CD4-positive, alpha-beta T cell treated with Interleukin-1 beta for 1 hour (primary cell): ENCODE results near the gene UBE2J1.

Experiments
- DNase-seq, 2 donors: peaks; one replicate each; pipeline ENCODE4 v3.0.0-alpha.2; 2020 to 2022

Gene UBE2J1

GRCh38 chr6:89286516-89286915 lies 66.0 kb downstream of the UBE2J1 start:
- DNase-seq: no peak

- DNase-seq: no peak
These were observed 67.4 kb downstream of the UBE2J1 start for GRCh38 chr6:89284963-89285735.

GRCh38 chr6:89284081-89284480 lies 68.4 kb downstream of the UBE2J1 start:
- DNase-seq: no peak

- no peak for DNase-seq
These were observed 69.8 kb downstream of the UBE2J1 start for GRCh38 chr6:89282749-89283148.

GRCh38 chr6:89281779-89282246 lies 70.7 kb downstream of the UBE2J1 start:
- peak; percentile 50 to 51 for DNase-seq

- no peak for DNase-seq
These were observed 73.6 kb downstream of the UBE2J1 start for GRCh38 chr6:89278956-89279355.
